ENCODE results near the gene ENTPD8.

DNA sequence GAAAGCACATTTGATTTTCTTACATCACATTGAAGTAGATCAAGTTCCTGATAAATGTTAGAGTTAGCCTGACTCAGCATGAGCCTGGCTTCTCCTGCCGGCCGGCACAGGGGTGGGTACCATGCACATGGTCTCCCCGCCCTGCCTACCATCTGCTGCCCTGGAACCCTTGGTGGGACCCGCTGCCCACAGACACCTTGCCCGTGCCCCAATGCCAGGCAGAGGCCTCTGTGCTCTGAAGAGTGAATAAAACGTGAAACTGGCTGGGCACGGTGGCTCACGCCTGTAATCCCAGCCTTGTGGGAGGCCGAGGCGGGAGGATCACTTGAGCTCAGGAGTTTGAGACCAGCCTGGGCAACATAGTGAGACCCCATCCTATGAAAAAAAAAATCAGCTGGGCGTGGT is 35.5 kb downstream of the ENTPD8 start:
- TF ChIP-seq, protein P1, sequence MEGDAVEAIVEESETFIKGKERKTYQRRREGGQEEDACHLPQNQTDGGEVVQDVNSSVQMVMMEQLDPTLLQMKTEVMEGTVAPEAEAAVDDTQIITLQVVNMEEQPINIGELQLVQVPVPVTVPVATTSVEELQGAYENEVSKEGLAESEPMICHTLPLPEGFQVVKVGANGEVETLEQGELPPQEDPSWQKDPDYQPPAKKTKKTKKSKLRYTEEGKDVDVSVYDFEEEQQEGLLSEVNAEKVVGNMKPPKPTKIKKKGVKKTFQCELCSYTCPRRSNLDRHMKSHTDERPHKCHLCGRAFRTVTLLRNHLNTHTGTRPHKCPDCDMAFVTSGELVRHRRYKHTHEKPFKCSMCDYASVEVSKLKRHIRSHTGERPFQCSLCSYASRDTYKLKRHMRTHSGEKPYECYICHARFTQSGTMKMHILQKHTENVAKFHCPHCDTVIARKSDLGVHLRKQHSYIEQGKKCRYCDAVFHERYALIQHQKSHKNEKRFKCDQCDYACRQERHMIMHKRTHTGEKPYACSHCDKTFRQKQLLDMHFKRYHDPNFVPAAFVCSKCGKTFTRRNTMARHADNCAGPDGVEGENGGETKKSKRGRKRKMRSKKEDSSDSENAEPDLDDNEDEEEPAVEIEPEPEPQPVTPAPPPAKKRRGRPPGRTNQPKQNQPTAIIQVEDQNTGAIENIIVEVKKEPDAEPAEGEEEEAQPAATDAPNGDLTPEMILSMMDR (IDR thresholded peaks at IDR 0.05) = no peak
- no peak for TF ChIP-seq POLR2A (IDR thresholded peaks at IDR 0.05)

All from breast epithelium (tissue), 3 donors.